Natural killer cell (primary cell): Measurements from ENCODE around the gene DNMBP. TPM values are rescaled to one million over a fixed set of nuclear protein-coding genes. Genes with fewer than 3 reads are reported as not detected.

Source experiments
- ATAC-seq, 3 donors: fragments of 150-1000 bp in 2 of 3; fragments of 200-7000 bp in 1 of 3; cut with Tn5 transposase; 1 replicate in 1 of 3; 2 replicates in 2 of 3; pipeline ENCODE4 v1.10.0; 2021; ENCODE audit warnings: mild to moderate bottlenecking in 2 of 3, moderate library complexity in 2 of 3
- DNase-seq, 2 donors: peaks; one replicate each; pipeline versions ENCODE4 v3.0.0 to v3.0.0-alpha.2; 2013 to 2021; ENCODE audit warnings: mixed read lengths in 1 of 2
- H3K27ac ChIP-seq: one replicate; pipeline ENCODE4 v1.5.1; 2013; ENCODE audit warnings: mild to moderate bottlenecking, low read length
- H3K27me3 ChIP-seq: one replicate; pipeline ENCODE4 v1.6.1; 2013; ENCODE audit warnings: low read length; ENCODE audit not compliant: control insufficient read depth, insufficient read depth
- H3K36me3 ChIP-seq: one replicate; pipeline ENCODE4 v1.6.1; 2013; ENCODE audit warnings: low read length; ENCODE audit not compliant: control insufficient read depth, insufficient read depth
- H3K4me1 ChIP-seq: one replicate; pipeline ENCODE4 v1.6.1; 2013; ENCODE audit warnings: low read length; ENCODE audit not compliant: control insufficient read depth, insufficient read depth
- H3K4me3 ChIP-seq: one replicate; pipeline ENCODE4 v1.5.1; 2013; ENCODE audit warnings: low read length
- H3K9me3 ChIP-seq: one replicate; pipeline ENCODE4 v1.6.1; 2013; ENCODE audit warnings: low read length; ENCODE audit not compliant: control insufficient read depth, insufficient read depth
- H3K27ac Mint-ChIP-seq, 2 donors: one replicate each; pipeline ENCODE4 v1.8.0; 2022; ENCODE audit warnings: mild to moderate bottlenecking in 2 of 2, mixed read lengths in 2 of 2, moderate library complexity in 1 of 2
- H3K27me3 Mint-ChIP-seq, 2 donors: one replicate each; pipeline ENCODE4 v1.8.0; 2022; ENCODE audit warnings: low read depth in 2 of 2, mixed read lengths in 2 of 2
- H3K36me3 Mint-ChIP-seq: one replicate; pipeline ENCODE4 v1.8.0; 2022; ENCODE audit warnings: mixed read lengths
- H3K4me1 Mint-ChIP-seq, 2 donors: one replicate each; pipeline ENCODE4 v1.8.0; 2022; ENCODE audit warnings: mixed read lengths in 2 of 2
- H3K4me3 Mint-ChIP-seq: one replicate; pipeline ENCODE4 v1.8.0; 2022; ENCODE audit warnings: mild to moderate bottlenecking, moderate library complexity, mixed read lengths
- H3K9me3 Mint-ChIP-seq, 2 donors: one replicate each; pipeline ENCODE4 v1.8.0; 2022; ENCODE audit warnings: mixed read lengths in 2 of 2
- CTCF ChIP-seq: fragments of 200-600 bp; IDR thresholded peaks from one replicate; pipeline ENCODE4 v1.8.0; 2022; ENCODE audit warnings: antibody characterized with exemption
- WGBS: methylation state at CpG from one replicate; pipeline ENCODE4 v1.1.7; 2013; ENCODE audit warnings: missing lambda C conversion rate; ENCODE audit not compliant: insufficient coverage; 5-methylcytosine and 5-hydroxymethylcytosine counted together
- intact Hi-C: fragments of 100-400 bp; cut with micrococcal nuclease; formaldehyde crosslinking; loops from one replicate; pipeline ENCODE4 v1.14.2; 2022
- total RNA-seq, 4 donors: library from RNA; stranded (reverse); fragments of 120-200 nt in 1 of 4; gene quantifications; one replicate each; pipeline versions ENCODE4 v1.2.3 to v1.2.4, GENCODE V29; 2013 to 2022

Gene DNMBP
- total RNA-seq, 3 donors from 2014 or later (not counting 1 experiment from before 2014, with no cell fraction given) = 13.8 to 15.4 (median 14.4) TPM

DNA sequence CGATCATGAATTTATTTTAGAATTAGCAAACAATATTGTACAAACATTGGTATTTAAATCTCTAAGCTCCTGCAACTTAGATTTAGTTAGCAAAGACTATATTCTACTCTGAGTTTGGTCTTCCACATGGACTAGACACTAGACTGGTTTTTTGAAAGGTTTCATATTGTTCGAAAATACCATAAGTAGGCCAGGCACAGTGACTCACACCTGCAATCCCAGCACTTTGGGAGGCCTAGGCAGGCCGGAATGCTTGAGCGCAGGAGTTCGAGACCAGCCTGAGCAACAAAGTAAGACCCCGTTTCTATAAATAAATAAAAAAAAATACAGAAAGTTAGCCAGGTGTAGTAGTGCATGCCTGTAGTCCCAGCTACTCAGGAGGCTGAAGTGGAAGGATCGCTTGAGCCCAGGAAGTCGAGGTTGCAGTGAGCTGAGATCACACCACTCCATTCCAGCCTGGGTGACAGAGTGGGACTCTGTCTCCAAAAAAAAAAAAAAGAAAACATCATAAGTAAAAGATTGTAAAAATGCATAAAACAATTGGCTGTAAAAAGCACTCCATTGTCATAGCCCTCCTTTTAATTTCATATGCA, 154.2 kb downstream of the DNMBP start:
- H3K27me3 ChIP-seq = no peaks in the 10 kb centered on the region
- WGBS = 93% methylated on average over 7 of the region's 8 CpGs
- no peaks in the 10 kb centered on the region for H3K9me3 ChIP-seq
- DNase-seq (no peak), ATAC-seq (no peak)
- no peak overlapping the region for H3K4me3 ChIP-seq
- no peaks in the 10 kb centered on the region for H3K4me1 ChIP-seq
- intact Hi-C loops = no loop called here
- no peak overlapping the region for H3K27ac Mint-ChIP-seq
- H3K27me3 Mint-ChIP-seq = peaks cover 0 to 4% of the 10 kb centered on the region in 2 donors
- no peak overlapping the region for H3K27ac ChIP-seq
- H3K36me3 ChIP-seq = no peaks in the 10 kb centered on the region
- no peak for TF ChIP-seq CTCF
- no peaks in the 10 kb centered on the region for H3K36me3 Mint-ChIP-seq
- no peaks in the 10 kb centered on the region for H3K9me3 Mint-ChIP-seq
- no peak overlapping the region for H3K4me3 Mint-ChIP-seq
- H3K4me1 Mint-ChIP-seq = no peaks in the 10 kb centered on the region

- Histone ChIP-seq H3K27me3 (no peaks in the 10 kb centered on the region), H3K9me3 (no peaks in the 10 kb centered on the region), H3K27ac (no peak overlapping the region), H3K36me3 (no peaks in the 10 kb centered on the region), H3K4me3 (no peak overlapping the region), H3K4me1 (no peaks in the 10 kb centered on the region)
- DNase-seq = no peak
- Mint-ChIP-seq H3K4me3 (no peak overlapping the region), H3K4me1 (no peaks in the 10 kb centered on the region), H3K27me3 (peaks cover 0 to 4% of the 10 kb centered on the region in 2 donors), H3K27ac (no peak overlapping the region), H3K9me3 (no peaks in the 10 kb centered on the region), H3K36me3 (no peaks in the 10 kb centered on the region)
- WGBS = 75% methylated on average over 6 of the region's 6 CpGs
- TF ChIP-seq CTCF = no peak
- no peak for ATAC-seq
- intact Hi-C loops = no loop called here
These were observed 154.9 kb downstream of the DNMBP start for GRCh38 chr10:99854860-99855259.

- 93% methylated on average over 3 of the region's 3 CpGs for WGBS
- no peaks in the 10 kb centered on the region for H3K4me1 ChIP-seq
- H3K27me3 ChIP-seq = no peaks in the 10 kb centered on the region
- Mint-ChIP-seq H3K4me3 (no peak overlapping the region), H3K9me3 (no peaks in the 10 kb centered on the region), H3K27ac (no peak overlapping the region), H3K36me3 (no peaks in the 10 kb centered on the region), H3K4me1 (no peaks in the 10 kb centered on the region), H3K27me3 (peaks cover 0 to 4% of the 10 kb centered on the region in 2 donors)
- no peak overlapping the region for H3K27ac ChIP-seq
- intact Hi-C loops = no loop called here
- ATAC-seq (no peak), DNase-seq (no peak)
- H3K9me3 ChIP-seq = no peaks in the 10 kb centered on the region
- TF ChIP-seq CTCF = no peak
- no peak overlapping the region for H3K4me3 ChIP-seq
- no peaks in the 10 kb centered on the region for H3K36me3 ChIP-seq
These were observed 156.1 kb downstream of the DNMBP start for GRCh38 chr10:99853655-99854054.
